NCI-H1694 (cell line): ENCODE measurements around the gene CLASP1.
"Not testable (repeated sequence)": the region's sequence is repeated elsewhere in the genome, so short reads cannot be mapped to it uniquely, and the experiment has no call there.

ENCODE experiments used
- DNase-seq: peaks from one replicate; lab custom pipeline; 2025; lab: John Stamatoyannopoulos, UW

CLASP1 gene

GRCh38 chr2:121659933-121660332 is 10.7 kb upstream of the CLASP1 start:
- DNase-seq, result no peak

DNA sequence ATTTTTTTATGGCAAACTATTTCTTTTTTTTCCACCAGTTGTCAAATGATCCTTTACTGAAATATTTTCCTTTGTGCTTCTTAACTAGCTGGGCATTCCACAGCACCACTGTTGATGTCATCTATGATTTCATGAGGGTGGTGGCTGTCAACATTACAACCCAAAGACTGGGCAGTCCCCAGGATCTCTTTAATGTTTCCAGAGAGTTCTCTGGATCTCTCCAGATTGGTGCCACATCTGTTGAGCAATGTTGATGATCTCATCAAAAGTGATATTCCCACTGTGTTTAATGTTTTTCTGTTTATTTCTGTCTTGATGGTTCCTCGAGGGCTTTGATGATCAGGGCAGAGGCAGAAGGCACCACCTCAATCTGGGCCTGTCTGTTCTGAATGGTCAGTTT is 9.1 kb upstream of the CLASP1 start:
- not testable (repeated sequence) for DNase-seq

DNA sequence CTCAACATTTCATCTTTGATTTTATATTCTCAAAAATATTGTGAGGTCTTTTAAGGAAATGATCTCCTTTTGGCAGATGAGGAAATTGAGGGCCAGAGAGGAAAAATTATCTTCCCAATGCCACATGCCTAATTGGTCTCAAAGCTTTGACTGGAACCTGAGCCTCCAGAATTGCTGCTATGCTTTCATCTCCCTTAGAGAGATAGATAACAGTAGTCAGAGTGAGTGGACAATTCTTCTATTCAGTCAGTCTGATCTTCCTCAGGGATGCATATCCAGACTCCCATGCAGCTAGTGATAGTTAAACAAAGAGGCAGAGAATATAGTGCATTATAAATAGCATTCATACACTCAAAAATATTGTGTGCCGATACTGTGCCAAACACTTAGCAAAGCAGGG is 3.8 kb upstream of the CLASP1 start:
- no peak for DNase-seq

- no peak for DNase-seq
Observed at GRCh38 chr2:121650315-121650930, 1.2 kb upstream of the CLASP1 start.

- DNase-seq, result peak; percentile 97
Observed at GRCh38 chr2:121649596-121650314, 493 bp upstream of the CLASP1 start.

DNA sequence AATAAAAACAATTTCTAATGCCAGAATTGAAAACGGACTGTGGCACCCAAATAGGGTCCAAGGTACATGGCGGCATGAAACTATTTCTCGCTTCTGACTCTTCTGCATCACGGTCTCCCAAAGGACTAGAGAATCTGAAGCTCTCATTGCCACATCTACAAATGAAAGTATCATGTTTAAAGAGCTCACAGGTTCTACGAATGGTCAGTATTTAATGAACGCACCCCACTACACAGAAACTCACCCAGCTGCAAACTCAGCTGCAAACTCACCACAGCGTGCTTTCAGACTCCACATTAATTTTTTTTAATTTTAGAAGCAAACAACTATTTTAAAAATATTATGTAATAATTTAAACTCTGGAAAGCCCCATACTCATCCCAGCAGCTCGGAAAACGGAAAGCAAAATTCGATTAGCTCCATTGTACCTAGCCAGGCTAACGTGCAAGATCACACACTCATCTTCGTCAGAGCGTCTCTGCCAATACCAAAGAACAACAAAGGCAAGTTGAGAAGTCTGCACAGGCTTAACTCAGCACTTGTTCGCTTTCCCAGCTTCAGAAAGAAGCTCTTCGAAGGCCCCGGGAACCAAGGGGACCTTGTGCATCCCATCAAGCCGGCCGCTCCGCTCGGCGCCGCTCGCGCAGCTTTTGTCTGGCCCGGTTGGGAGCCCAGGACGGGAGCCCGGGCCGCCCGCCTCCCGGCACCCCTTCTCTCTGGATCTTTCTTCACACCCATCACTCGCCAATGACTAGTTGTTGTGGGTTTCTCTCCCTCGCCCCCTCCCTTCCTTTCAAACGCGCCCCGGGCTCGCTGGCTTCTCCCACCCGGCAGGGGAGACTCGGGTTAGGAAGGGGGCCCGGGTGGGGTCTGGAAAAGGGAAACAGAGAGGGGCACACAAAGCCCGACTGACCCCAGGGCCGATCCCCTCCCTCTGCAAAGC is 785 bp downstream of the CLASP1 start:
- DNase-seq, result no peak

GRCh38 chr2:121647396-121647795 is 1.9 kb downstream of the CLASP1 start:
- DNase-seq, result no peak

DNA sequence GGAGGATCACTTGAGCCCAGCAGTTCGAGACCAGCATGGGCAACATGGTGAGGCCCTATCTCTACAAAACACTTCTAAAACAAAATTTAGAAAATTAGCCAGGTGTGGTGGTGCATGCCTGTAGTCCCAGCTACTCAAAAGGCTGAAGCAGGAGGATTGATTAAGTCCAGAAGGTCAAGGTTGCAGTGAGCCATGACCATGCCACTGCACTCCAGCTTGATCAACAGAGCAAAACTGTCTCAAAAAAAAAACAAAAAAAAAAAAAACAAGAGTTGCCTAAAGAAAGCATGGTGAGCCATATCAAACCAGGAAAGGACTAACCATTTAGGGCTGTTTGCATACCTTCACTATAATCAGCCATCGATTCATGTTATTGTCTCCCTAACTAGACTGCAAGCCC is 4.5 kb downstream of the CLASP1 start:
- no peak for DNase-seq

DNA sequence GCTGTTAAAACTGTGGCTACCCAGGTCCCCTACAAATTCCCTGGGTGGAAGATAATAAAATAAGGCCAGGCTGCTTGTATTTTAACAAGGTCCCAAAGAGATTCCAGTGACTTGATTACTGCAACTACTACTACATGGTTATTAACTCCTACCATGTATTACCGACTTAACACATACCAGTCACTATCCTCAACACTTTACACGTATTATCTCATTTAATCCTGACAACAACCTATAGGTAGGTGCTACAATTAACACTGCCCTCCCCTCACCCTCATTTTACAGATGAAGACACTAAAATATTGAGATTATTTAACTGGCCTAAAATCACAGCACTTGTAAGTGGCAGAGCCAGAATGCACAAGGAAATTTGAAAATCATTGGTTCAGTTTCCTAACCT is 5.4 kb downstream of the CLASP1 start:
- no peak for DNase-seq

GRCh38 chr2:121640380-121641316 is 8.6 kb downstream of the CLASP1 start:
- DNase-seq, result no peak

- DNase-seq, result not testable (repeated sequence)
Observed at GRCh38 chr2:121639846-121640245, 9.4 kb downstream of the CLASP1 start.

DNA sequence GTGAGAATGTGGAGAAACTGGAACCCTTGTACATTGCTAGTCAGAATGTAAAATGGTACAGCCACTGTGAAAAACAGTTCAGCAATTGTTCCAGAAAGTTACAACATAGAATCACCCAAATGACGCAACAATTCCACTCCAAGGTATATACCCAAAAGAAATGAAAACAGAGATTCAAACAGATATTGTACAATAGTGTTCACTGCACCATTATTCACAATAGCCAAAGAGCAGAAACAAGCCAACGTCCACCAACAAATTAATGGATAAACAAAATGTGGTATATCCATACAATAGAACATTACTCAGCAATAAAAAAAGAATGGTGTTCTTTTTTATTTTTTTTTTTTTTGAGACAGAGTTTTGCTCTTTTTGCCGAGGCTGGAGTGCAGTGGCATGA is 10.9 kb downstream of the CLASP1 start:
- no peak for DNase-seq

- no peak for DNase-seq
Observed at GRCh38 chr2:121635371-121635770, 13.9 kb downstream of the CLASP1 start.

- no peak for DNase-seq
Observed at GRCh38 chr2:121634354-121635307, 14.6 kb downstream of the CLASP1 start.

- DNase-seq, result no peak
Observed at GRCh38 chr2:121633463-121633862, 15.8 kb downstream of the CLASP1 start.

- DNase-seq, result no peak
Observed at GRCh38 chr2:121627525-121628050, 21.7 kb downstream of the CLASP1 start.

- DNase-seq, result no peak
Observed at GRCh38 chr2:121626777-121627524, 22.3 kb downstream of the CLASP1 start.

DNA sequence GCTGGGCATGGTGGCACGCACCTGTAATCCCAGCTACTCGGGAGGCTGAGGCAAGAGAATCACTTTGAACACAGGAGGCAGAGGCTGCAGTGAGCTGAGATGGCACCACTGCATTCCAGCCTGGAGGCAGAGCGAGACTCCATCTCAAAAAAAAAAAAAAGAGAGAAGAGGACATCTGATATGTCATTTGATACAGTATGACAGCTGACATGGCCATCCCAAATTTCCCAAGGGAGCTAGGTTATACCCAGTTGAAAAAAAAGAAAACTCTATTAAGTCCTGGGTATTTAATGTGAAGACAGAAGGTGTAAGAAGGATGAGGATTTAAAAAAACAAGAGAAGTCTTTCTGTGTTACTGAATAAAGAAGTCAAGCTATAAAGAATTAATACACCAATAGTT is 23.3 kb downstream of the CLASP1 start:
- DNase-seq, result no peak

DNA sequence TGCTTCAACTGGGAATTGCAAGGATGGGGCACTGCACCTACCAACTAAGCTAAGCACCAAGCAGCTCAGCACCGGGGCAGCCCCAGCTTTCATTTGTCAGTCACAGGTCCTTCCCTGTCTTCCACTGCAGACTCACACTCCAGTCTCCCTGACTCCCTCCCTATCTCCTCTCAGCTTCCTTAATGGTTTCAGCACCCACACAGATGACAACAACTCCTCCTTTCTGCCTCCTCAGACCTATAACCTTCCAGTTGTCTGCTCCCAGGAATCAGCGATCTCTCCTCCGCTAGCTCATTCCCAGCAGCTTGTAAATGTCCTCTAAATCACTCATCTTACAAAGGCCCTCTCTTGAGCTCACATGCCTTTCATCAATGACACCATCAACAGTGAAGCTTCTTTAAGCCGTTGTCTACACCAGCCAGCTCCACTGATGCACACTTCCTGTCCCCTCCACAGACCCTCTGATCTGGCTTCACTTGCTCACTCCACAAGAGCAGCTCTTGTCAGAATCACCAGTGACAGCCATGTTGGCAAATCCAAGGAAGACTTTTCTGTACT is 32.1 kb downstream of the CLASP1 start:
- DNase-seq, result no peak
